Parathyroid adenoma (tissue), 2 donors: ENCODE measurements around the gene EGFLAM.

Source experiments
- H2AFZ ChIP-seq: fragments of 300-600 bp; sonication (generic); one replicate; pipeline ENCODE4 v1.7.0; 2017; ENCODE audit warnings: antibody characterized with exemption, mild to moderate bottlenecking
- H3K27ac ChIP-seq: fragments of 300-600 bp; sonication (generic); one replicate; pipeline ENCODE4 v1.7.0; 2017
- H3K27me3 ChIP-seq: fragments of 300-600 bp; sonication (generic); one replicate; pipeline ENCODE4 v1.7.0; 2017; ENCODE audit warnings: low read length; ENCODE audit not compliant: control insufficient read depth, insufficient read depth
- H3K36me3 ChIP-seq: fragments of 300-600 bp; sonication (generic); one replicate; pipeline ENCODE4 v1.7.0; 2017; ENCODE audit warnings: low read length; ENCODE audit not compliant: control insufficient read depth, insufficient read depth
- H3K4me1 ChIP-seq: fragments of 300-600 bp; sonication (generic); one replicate; pipeline ENCODE4 v1.7.0; 2017; ENCODE audit warnings: control low read depth
- H3K4me2 ChIP-seq: fragments of 300-600 bp; sonication (generic); one replicate; pipeline ENCODE4 v1.7.0; 2017; ENCODE audit warnings: low read length
- H3K4me3 ChIP-seq: fragments of 300-600 bp; sonication (generic); one replicate; pipeline ENCODE4 v1.7.0; 2017; ENCODE audit warnings: low read depth, low read length
- H3K79me2 ChIP-seq: fragments of 300-600 bp; sonication (generic); one replicate; pipeline ENCODE4 v1.7.0; 2017; ENCODE audit warnings: control low read depth
- H3K9ac ChIP-seq: fragments of 300-600 bp; sonication (generic); one replicate; pipeline ENCODE4 v1.7.0; 2017; ENCODE audit warnings: mild to moderate bottlenecking
- H3K9me3 ChIP-seq: fragments of 300-600 bp; sonication (generic); one replicate; pipeline ENCODE4 v1.7.0; 2017; ENCODE audit warnings: low read length; ENCODE audit not compliant: control insufficient read depth
- CTCF ChIP-seq: fragments of 300-600 bp; sonication (generic); IDR thresholded peaks from one replicate; pipeline ENCODE4 v1.7.0; 2017; ENCODE audit warnings: antibody characterized with exemption, mild to moderate bottlenecking
- donor health status: primary hyperparathyroidism.

EGFLAM gene

GRCh38 chr5:38448568-38449350, 190.4 kb downstream of the EGFLAM start:
- no peaks in the 10 kb centered on the region for H3K27me3 ChIP-seq
- H3K79me2 ChIP-seq: no peaks in the 10 kb centered on the region
- H3K4me3 ChIP-seq: no peak overlapping the region
- H3K4me2 ChIP-seq: no peak overlapping the region
- no peak overlapping the region for H2AFZ ChIP-seq
- no peak overlapping the region for H3K27ac ChIP-seq
- H3K4me1 ChIP-seq: no peaks in the 10 kb centered on the region
- no peak for TF ChIP-seq CTCF
- H3K9me3 ChIP-seq: no peaks in the 10 kb centered on the region
- H3K9ac ChIP-seq: no peak overlapping the region
- no peaks in the 10 kb centered on the region for H3K36me3 ChIP-seq

GRCh38 chr5:38450627-38451026, 192.3 kb downstream of the EGFLAM start:
- Histone ChIP-seq H3K27ac (no peak overlapping the region), H3K4me1 (no peaks in the 10 kb centered on the region), H3K36me3 (no peaks in the 10 kb centered on the region)

DNA sequence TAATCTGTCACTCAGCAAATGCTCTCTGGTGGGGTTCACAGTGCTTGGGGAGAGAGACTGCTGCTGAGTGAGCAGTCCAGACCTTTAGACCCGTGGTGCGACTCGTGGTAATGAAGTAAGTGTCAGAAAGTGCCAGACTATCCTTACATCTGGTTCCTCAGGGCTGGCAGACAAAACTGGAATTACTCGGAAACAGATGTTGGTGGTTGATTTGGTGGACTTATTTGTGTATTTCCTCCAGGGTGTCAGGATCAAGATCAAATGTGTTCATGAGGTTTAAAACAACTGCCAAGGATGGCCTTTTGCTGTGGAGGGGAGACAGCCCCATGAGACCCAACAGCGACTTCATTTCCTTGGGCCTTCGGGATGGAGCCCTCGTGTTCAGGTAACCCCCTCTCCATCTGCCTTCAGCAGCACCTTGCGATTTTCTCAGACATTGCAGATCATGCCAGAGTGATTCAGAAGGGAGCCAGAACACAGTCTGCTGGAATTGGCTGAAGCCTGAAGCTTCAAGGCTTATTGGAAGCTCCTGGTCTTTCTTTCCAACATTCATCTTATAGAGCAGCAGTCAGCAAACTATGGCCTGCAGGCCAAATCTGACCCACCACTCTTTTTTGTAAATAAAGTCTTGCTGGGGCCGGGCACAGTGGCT, 192.8 kb downstream of the EGFLAM start:
- Histone ChIP-seq H3K27ac (no peak overlapping the region), H3K9ac (no peak overlapping the region), H3K4me2 (no peak overlapping the region), H3K4me3 (no peak overlapping the region), H3K9me3 (no peaks in the 10 kb centered on the region), H3K27me3 (no peaks in the 10 kb centered on the region), H3K4me1 (no peaks in the 10 kb centered on the region), H3K79me2 (no peaks in the 10 kb centered on the region), H2AFZ (no peak overlapping the region), H3K36me3 (no peaks in the 10 kb centered on the region)
- TF ChIP-seq CTCF: no peak

More at GRCh38 chr5:38450627-38451026, 192.3 kb downstream of the EGFLAM start:
- H3K9me3 ChIP-seq: no peaks in the 10 kb centered on the region
- H2AFZ ChIP-seq: no peak overlapping the region
- TF ChIP-seq CTCF: no peak
- no peak overlapping the region for H3K4me2 ChIP-seq
- no peak overlapping the region for H3K4me3 ChIP-seq
- no peaks in the 10 kb centered on the region for H3K27me3 ChIP-seq
- no peak overlapping the region for H3K9ac ChIP-seq
- no peaks in the 10 kb centered on the region for H3K79me2 ChIP-seq

DNA sequence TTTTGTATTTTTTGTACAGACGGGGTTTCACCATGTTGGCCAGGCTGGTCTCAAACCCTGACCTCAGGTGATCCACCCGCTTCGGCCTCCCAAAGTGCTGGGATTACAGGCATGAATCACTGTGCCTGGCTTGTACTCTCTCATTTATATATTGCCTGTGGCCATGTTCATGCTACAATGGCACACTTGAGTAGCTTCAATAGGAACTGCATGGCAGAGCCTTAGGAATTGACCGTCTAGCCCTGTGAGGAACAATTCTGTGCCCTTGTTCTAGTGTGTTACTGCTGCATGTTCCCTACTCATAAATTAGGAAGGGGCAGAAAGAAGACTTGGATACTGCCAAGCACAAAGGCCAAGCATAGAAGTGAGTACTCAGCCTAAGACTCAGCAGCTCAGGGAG, 193.8 kb downstream of the EGFLAM start:
- no peaks in the 10 kb centered on the region for H3K27me3 ChIP-seq
- H3K4me2 ChIP-seq: no peak overlapping the region
- TF ChIP-seq CTCF: no peak
- no peaks in the 10 kb centered on the region for H3K4me1 ChIP-seq
- H3K4me3 ChIP-seq: no peak overlapping the region
- no peaks in the 10 kb centered on the region for H3K79me2 ChIP-seq
- no peak overlapping the region for H3K27ac ChIP-seq
- no peaks in the 10 kb centered on the region for H3K9me3 ChIP-seq
- no peaks in the 10 kb centered on the region for H3K36me3 ChIP-seq
- H3K9ac ChIP-seq: no peak overlapping the region
- no peak overlapping the region for H2AFZ ChIP-seq
